ENCODE data around the gene HMCN2.

The HMCN2 gene

GRCh38 chr9:130390986-130391385 is 125.4 kb downstream of the HMCN2 start:
- H3K27ac ChIP-seq: no peak overlapping the region
- TF ChIP-seq, protein P1, sequence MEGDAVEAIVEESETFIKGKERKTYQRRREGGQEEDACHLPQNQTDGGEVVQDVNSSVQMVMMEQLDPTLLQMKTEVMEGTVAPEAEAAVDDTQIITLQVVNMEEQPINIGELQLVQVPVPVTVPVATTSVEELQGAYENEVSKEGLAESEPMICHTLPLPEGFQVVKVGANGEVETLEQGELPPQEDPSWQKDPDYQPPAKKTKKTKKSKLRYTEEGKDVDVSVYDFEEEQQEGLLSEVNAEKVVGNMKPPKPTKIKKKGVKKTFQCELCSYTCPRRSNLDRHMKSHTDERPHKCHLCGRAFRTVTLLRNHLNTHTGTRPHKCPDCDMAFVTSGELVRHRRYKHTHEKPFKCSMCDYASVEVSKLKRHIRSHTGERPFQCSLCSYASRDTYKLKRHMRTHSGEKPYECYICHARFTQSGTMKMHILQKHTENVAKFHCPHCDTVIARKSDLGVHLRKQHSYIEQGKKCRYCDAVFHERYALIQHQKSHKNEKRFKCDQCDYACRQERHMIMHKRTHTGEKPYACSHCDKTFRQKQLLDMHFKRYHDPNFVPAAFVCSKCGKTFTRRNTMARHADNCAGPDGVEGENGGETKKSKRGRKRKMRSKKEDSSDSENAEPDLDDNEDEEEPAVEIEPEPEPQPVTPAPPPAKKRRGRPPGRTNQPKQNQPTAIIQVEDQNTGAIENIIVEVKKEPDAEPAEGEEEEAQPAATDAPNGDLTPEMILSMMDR (conservative IDR thresholded peaks at IDR 0.05): no peak
- no peak for TF ChIP-seq ZFX (IDR thresholded peaks at IDR 0.05)

DNA sequence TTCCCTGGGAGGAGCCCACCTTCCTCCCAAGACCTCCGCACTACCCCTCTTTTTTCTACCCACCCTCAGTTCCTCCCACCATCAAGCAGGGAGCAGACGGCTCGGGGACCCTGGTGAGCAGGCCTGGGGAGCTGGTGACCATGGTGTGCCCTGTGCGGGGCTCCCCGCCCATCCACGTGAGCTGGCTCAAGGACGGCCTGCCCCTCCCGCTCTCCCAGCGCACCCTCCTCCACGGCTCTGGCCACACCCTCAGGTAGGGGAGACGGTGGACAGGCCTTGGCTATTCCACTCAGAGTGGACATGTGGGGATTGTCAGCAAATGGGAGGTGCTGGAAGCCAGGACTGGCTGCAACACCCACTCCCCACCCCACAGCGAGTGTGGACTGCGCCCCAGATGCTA is 126.3 kb downstream of the HMCN2 start:
- no peak for TF ChIP-seq ZFX (IDR thresholded peaks at IDR 0.05)
- TF ChIP-seq, protein P1 (conservative IDR thresholded peaks at IDR 0.05): no peak
- H3K27ac ChIP-seq: no peak overlapping the region

GRCh38 chr9:130393681-130394071 is 128.1 kb downstream of the HMCN2 start:
- no peak for TF ChIP-seq ZFX (IDR thresholded peaks at IDR 0.05)
- TF ChIP-seq, protein P1 (conservative IDR thresholded peaks at IDR 0.05): no peak
- H3K27ac ChIP-seq: no peak overlapping the region

DNA sequence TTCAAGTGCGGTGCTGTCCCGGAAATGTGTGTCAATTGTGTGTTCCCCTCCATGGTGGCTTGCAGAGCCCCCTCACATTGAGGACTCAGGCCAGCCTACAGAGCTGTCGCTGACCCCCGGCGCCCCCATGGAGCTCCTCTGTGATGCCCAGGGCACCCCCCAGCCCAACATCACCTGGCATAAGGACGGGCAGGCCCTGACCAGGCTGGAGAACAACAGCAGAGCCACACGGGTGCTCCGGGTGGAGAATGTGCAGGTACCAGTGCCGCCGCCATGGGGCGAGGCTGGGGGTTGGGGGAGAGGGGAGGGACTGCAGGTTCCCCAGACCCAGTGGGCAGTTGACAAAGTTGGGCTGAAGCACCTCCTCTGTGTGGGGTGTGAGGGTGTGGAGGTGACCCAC is 128.8 kb downstream of the HMCN2 start:
- no peak for TF ChIP-seq ZFX (IDR thresholded peaks at IDR 0.05)
- TF ChIP-seq, protein P1 (conservative IDR thresholded peaks at IDR 0.05): no peak
- no peak overlapping the region for H3K27ac ChIP-seq

DNA sequence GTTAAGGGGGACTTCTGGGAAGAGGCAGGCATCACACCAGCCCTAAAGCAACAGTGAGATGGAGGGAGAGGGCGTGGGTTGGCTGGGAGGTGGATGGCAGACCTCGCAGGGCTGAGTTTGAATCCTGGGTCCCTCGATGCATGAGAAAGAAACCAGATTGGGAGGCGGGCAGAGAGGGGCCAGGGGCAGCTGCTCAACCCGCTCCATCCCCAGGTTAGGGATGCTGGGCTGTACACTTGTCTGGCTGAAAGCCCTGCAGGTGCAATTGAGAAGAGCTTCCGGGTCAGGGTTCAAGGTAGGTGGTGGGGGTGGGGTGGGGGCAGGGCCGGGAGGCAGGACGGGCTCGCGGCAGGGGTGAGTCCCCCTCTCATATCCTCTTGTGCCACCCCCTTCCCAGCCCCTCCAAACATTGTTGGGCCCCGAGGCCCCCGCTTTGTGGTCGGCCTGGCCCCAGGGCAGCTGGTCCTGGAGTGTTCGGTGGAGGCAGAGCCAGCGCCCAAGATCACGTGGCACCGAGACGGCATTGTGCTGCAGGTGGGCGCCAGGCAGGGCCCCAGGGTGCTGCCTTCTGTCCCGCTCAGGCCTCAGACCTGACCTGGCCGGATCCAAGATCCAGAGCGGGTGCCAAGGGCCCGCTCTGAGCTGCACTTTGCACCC is 129.4 kb downstream of the HMCN2 start:
- H3K27ac ChIP-seq: no peak overlapping the region
- no peak for TF ChIP-seq ZFX (IDR thresholded peaks at IDR 0.05)

GRCh38 chr9:130395810-130396435 is 130.4 kb downstream of the HMCN2 start:
- TF ChIP-seq ZFX (IDR thresholded peaks at IDR 0.05): no peak
- no peak overlapping the region for H3K27ac ChIP-seq

DNA sequence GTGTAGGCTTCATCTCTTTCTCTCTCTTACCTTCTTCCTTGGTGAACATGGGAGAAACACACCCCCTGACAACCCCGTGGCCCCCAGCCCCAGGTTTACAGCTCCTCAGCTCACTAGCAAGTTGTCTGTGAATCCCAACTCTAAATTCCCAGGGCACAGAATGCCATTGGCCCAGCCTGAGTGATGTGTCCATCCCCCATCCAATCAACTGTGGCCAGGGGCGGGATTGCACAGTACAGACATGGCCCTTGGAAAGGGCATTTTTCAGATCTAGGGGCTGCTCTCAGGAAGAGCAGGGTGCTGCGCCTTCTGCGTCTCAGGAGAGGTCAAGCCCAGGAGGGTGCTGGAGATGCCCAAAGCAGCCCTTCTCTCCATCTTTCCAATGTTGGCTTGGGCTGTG is 131.0 kb downstream of the HMCN2 start:
- TF ChIP-seq, protein P1 (conservative IDR thresholded peaks at IDR 0.05): no peak
- no peak for TF ChIP-seq ZFX (IDR thresholded peaks at IDR 0.05)
- no peak overlapping the region for H3K27ac ChIP-seq

DNA sequence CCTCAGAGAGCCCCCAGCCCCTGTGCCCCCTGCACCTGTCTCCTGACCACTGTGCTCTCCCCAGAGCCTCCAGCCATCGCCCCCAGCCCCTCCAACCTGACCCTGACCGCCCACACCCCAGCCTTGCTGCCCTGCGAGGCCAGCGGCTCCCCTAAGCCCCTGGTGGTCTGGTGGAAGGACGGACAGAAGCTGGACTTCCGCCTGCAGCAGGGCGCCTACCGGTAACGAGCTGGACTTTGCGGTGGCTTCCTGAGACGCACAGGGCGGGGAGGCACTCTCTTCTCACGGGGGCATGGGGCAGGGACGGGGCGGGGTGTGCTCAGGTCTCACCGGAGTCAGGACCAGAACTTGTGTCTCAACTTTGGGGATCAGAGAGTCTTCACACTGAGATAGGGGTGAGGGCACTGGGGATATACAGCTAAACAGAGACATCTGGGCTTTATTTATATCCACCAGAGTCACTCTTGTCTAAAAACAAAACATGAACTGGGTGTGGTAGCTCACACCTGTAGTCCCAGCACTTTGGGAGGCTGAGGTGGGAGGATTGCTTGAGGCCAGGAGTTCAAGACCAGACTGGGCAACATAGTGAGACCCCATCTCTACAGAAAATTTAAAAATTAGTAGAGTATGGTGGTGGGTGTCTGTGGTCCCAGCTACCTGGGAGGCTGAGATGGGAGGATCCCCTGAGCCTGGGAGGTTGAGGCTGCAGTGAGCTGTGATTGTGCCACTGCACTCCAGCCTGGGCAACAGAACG is 133.1 kb downstream of the HMCN2 start:
- TF ChIP-seq ZFX (IDR thresholded peaks at IDR 0.05): no peak
- TF ChIP-seq, protein P1 (conservative IDR thresholded peaks at IDR 0.05): no peak
- no peak overlapping the region for H3K27ac ChIP-seq
